Transverse colon (tissue), 4 donors: ENCODE measurements around the gene CEACAM16. TPM values are rescaled to one million over a fixed set of nuclear protein-coding genes. Genes with fewer than 3 reads are reported as not detected.
"Not testable (repeated sequence)": the region's sequence is repeated elsewhere in the genome, so short reads cannot be mapped to it uniquely, and the experiment has no call there.

ENCODE experiments used
- DNase-seq: peaks from one replicate; pipeline ENCODE4 v3.0.0-alpha.2; 2019
- H3K27ac ChIP-seq, 4 donors: fragments of 200-600 bp; sonication (generic); 2 replicates each; pipeline ENCODE4 v1.5.1; 2016 to 2018; ENCODE audit warnings: inconsistent platforms in 4 of 4
- H3K27me3 ChIP-seq: fragments of 200-600 bp; sonication (generic); 2 replicates; pipeline ENCODE4 v1.5.1; 2017; ENCODE audit warnings: inconsistent platforms
- H3K36me3 ChIP-seq, 4 donors: fragments of 200-600 bp; sonication (generic); 2 replicates each; pipeline ENCODE4 v1.5.1; 2017 to 2019; ENCODE audit warnings: inconsistent platforms in 4 of 4
- H3K4me1 ChIP-seq, 4 donors: fragments of 200-600 bp; sonication (generic); 2 replicates each; pipeline ENCODE4 v1.5.1; 2017 to 2020; ENCODE audit warnings: inconsistent platforms in 4 of 4
- H3K4me3 ChIP-seq, 4 donors: fragments of 200-600 bp; sonication (generic); 1 replicate in 1 of 4; 2 replicates in 3 of 4; pipeline versions ENCODE4 v1.5.1 to v1.6.1; 2017 to 2019; ENCODE audit warnings: inconsistent platforms in 4 of 4
- H3K9me3 ChIP-seq, 2 donors: fragments of 200-600 bp; sonication (generic); 2 replicates each; pipeline ENCODE4 v1.5.1; 2017 to 2019; ENCODE audit warnings: inconsistent platforms in 2 of 2
- CTCF ChIP-seq, 5 experiments: fragments of 200-600 bp in 3 of 5; fragments of 450-650 bp in 2 of 5; sonication (generic) in 3 of 5; IDR thresholded peaks; 1 replicate in 2 of 5; 2 replicates in 3 of 5; pipeline ENCODE4 v1.5.1; 2016 to 2017; ENCODE audit warnings: antibody characterized with exemption in 5 of 5, inconsistent platforms in 3 of 5, mild to moderate bottlenecking in 2 of 5, moderate library complexity in 1 of 5
- EP300 ChIP-seq: sonication (generic); formaldehyde crosslinking; IDR thresholded peaks from one replicate; pipeline ENCODE4 v1.6.1; 2017; ENCODE audit warnings: antibody characterized with exemption, low read depth
- POLR2A ChIP-seq: fragments of 450-650 bp; IDR thresholded peaks from one replicate; pipeline ENCODE4 v1.6.1; 2016; ENCODE audit warnings: antibody characterized with exemption, mild to moderate bottlenecking, moderate library complexity
- POLR2AphosphoS5 ChIP-seq, 3 donors: sonication (generic); formaldehyde crosslinking; IDR thresholded peaks; one replicate each; pipeline ENCODE4 v1.6.1; 2016; ENCODE audit warnings: antibody characterized with exemption in 3 of 3
- WGBS, 2 donors: methylation state at CpG; one replicate each; pipeline ENCODE4 v1.1.5; 2018; ENCODE audit warnings: low coverage in 1 of 2; 5-methylcytosine and 5-hydroxymethylcytosine counted together
- in situ Hi-C, 4 donors: fragments of 200-750 bp; cut with MboI; loops; one replicate each; pipeline versions ENCODE4 v1.15.0 to v1.15.1; 2017; ENCODE audit warnings: low sequenced_read_pairs in 3 of 4, low pct_ligation_motif_present in 1 of 4, low pct_unique_long_range_greater_than_20kb in 1 of 4
- intact Hi-C: fragments of 100-400 bp; cut with DNase I; formaldehyde crosslinking; loops from one replicate; pipeline ENCODE4 v1.15.1; 2023; ENCODE audit warnings: low total_unique reads
- total RNA-seq, 4 donors: library from RNA; depleted of rRNA; stranded (reverse); fragments of >200 nt; gene quantifications; one replicate each; pipeline ENCODE4 v1.1.0, GENCODE V29; 2016

The CEACAM16 gene
- total RNA-seq, 4 donors from 2014 or later, result not detected

GRCh38 chr19:44706506-44707236 is 7.7 kb downstream of the CEACAM16 start:
- in situ Hi-C loops (no loop called here), intact Hi-C loops (no loop called here)
- TF ChIP-seq EP300, result no peak
- TF ChIP-seq CTCF (IDR thresholded peaks at IDR 0.05), result no peak
- TF ChIP-seq POLR2AphosphoS5 (IDR thresholded peaks at IDR 0.05), result no peak
- TF ChIP-seq POLR2A, result no peak
- 76 to 100% methylated on average over 1 to 6 of the region's 6 CpGs for WGBS, 2 donors
- no peak overlapping the region for H3K4me3 ChIP-seq
- H3K4me1 ChIP-seq, result no peaks in the 10 kb centered on the region
- H3K36me3 ChIP-seq, result no peaks in the 10 kb centered on the region
- no peak for DNase-seq
- H3K27me3 ChIP-seq, result no peaks in the 10 kb centered on the region
- H3K27ac ChIP-seq, result no peak overlapping the region
- H3K9me3 ChIP-seq, result no peaks in the 10 kb centered on the region

GRCh38 chr19:44707794-44708193 is 8.8 kb downstream of the CEACAM16 start:
- H3K4me1 ChIP-seq, result no peaks in the 10 kb centered on the region
- in situ Hi-C loops (no loop called here), intact Hi-C loops (no loop called here)
- no peak for DNase-seq
- no peaks in the 10 kb centered on the region for H3K36me3 ChIP-seq
- no peak for TF ChIP-seq CTCF (IDR thresholded peaks at IDR 0.05)
- no peaks in the 10 kb centered on the region for H3K27me3 ChIP-seq
- WGBS, 2 donors, result 94% methylated on average over 16 of the region's 20 CpGs; no CpG with 5 or more reads in 1 of the 2 donors
- no peaks in the 10 kb centered on the region for H3K9me3 ChIP-seq
- H3K4me3 ChIP-seq, result no peak overlapping the region
- H3K27ac ChIP-seq, result no peak overlapping the region

- Histone ChIP-seq H3K9me3 (no peaks in the 10 kb centered on the region), H3K27me3 (no peaks in the 10 kb centered on the region), H3K4me3 (no peak overlapping the region), H3K27ac (no peak overlapping the region), H3K36me3 (no peaks in the 10 kb centered on the region), H3K4me1 (no peaks in the 10 kb centered on the region)
- in situ Hi-C loops (no loop called here), intact Hi-C loops (no loop called here)
- TF ChIP-seq EP300 (no peak), CTCF (IDR thresholded peaks at IDR 0.05) (no peak), POLR2A (no peak), POLR2AphosphoS5 (IDR thresholded peaks at IDR 0.05) (no peak)
- DNase-seq, result no peak
- WGBS, 2 donors, result 84% methylated on average over 5 of the region's 5 CpGs; no CpG with 5 or more reads in 1 of the 2 donors
Measured at GRCh38 chr19:44708940-44709339, 10.0 kb downstream of the CEACAM16 start.

GRCh38 chr19:44709434-44710266 is 10.7 kb downstream of the CEACAM16 start:
- H3K9me3 ChIP-seq, intact Hi-C loops, H3K27ac ChIP-seq, H3K27me3 ChIP-seq, H3K36me3 ChIP-seq, in situ Hi-C loops, DNase-seq, H3K4me3 ChIP-seq, H3K4me1 ChIP-seq: not testable (repeated sequence)
- whole genome bisulfite sequencing, 2 donors, result 77 to 80% methylated on average over 2 to 4 of the region's 4 CpGs
